Stomach (tissue), 9 donors: Measurements from ENCODE around the gene CBFA2T3. TPM values are rescaled to one million over a fixed set of nuclear protein-coding genes. Genes with fewer than 3 reads are reported as not detected.

Experiments
- DNase-seq, 2 donors: peaks; one replicate each; pipeline versions ENCODE4 v3.0.0 to v3.0.0-alpha.2; 2013 to 2019
- H3K27ac ChIP-seq, 5 donors: fragments of 200-600 bp in 4 of 5; sonication (generic) in 4 of 5; one replicate each; pipeline ENCODE4 v1.5.1; 2013 to 2019; ENCODE audit warnings: mild to moderate bottlenecking in 1 of 5, moderate library complexity in 1 of 5
- H3K27me3 ChIP-seq, 3 donors: fragments of 200-600 bp; sonication (generic); one replicate each; pipeline ENCODE4 v1.5.1; 2017 to 2019; ENCODE audit warnings: mixed run types in 1 of 3
- H3K36me3 ChIP-seq, 4 donors: fragments of 200-600 bp; sonication (generic); 1 replicate in 3 of 4; 2 replicates in 1 of 4; pipeline ENCODE4 v1.5.1; 2016 to 2019
- H3K4me1 ChIP-seq, 4 donors: fragments of 200-600 bp; sonication (generic); one replicate each; pipeline ENCODE4 v1.5.1; 2016 to 2019
- H3K4me3 ChIP-seq, 4 donors: fragments of 200-600 bp; sonication (generic) in 3 of 4; one replicate each; pipeline ENCODE4 v1.5.1; 2016 to 2019; ENCODE audit warnings: mild to moderate bottlenecking in 1 of 4
- H3K9me3 ChIP-seq, 4 donors: fragments of 200-600 bp; sonication (generic); one replicate each; pipeline ENCODE4 v1.5.1; 2016 to 2019
- CTCF ChIP-seq, 7 experiments: fragments of 450-650 bp in 4 of 7; fragments of 200-600 bp in 3 of 7; sonication (generic) in 3 of 7; IDR thresholded peaks; one replicate each; pipeline ENCODE4 v1.5.1; 2016 to 2019; ENCODE audit warnings: antibody characterized with exemption in 7 of 7, control low read depth in 2 of 7, mild to moderate bottlenecking in 1 of 7
- EP300 ChIP-seq: sonication (generic); formaldehyde crosslinking; IDR thresholded peaks from one replicate; pipeline ENCODE4 v1.6.1; 2017; ENCODE audit warnings: antibody characterized with exemption
- POLR2A ChIP-seq, 4 donors: fragments of 450-650 bp; IDR thresholded peaks; one replicate each; pipeline ENCODE4 v1.6.1; 2016; ENCODE audit warnings: antibody characterized with exemption in 4 of 4, control low read depth in 2 of 4, mild to moderate bottlenecking in 1 of 4, moderate library complexity in 1 of 4
- POLR2AphosphoS5 ChIP-seq, 3 donors: sonication (generic); formaldehyde crosslinking; IDR thresholded peaks; one replicate each; pipeline ENCODE4 v1.6.1; 2016; ENCODE audit warnings: antibody characterized with exemption in 3 of 3
- WGBS, 5 donors: extraction: QIAGEN DNeasy Blood & Tissue Kit in 3 of 5; methylation state at CpG; one replicate each; pipeline versions ENCODE4 v1.1.5 to v1.1.7; 2013 to 2018; 5-methylcytosine and 5-hydroxymethylcytosine counted together
- intact Hi-C: fragments of 100-400 bp; cut with DNase I; formaldehyde crosslinking; loops from one replicate; pipeline ENCODE4 v1.15.1; 2023; ENCODE audit warnings: low total_unique reads
- polyA plus RNA-seq, 3 donors: library from polyadenylated mRNA; stranded (reverse); fragments of 200-250 nt; gene quantifications; one replicate each; pipeline ENCODE4 v1.2.3, GENCODE V29; 2013
- total RNA-seq, 5 donors: library from RNA; depleted of rRNA; stranded (reverse); fragments of >200 nt; gene quantifications; one replicate each; pipeline versions ENCODE4 v1.1.0 to v1.2.3, GENCODE V29; 2014 to 2016
- donor health status: healthy with polysubstance abuse.
- donor health status: Bipolar disorder and iron deficiency.
- donor health status: healthy.

Gene CBFA2T3
- total and polyA plus RNA-seq, 8 donors: 0.58 to 57.6 (median 2.5) TPM

DNA sequence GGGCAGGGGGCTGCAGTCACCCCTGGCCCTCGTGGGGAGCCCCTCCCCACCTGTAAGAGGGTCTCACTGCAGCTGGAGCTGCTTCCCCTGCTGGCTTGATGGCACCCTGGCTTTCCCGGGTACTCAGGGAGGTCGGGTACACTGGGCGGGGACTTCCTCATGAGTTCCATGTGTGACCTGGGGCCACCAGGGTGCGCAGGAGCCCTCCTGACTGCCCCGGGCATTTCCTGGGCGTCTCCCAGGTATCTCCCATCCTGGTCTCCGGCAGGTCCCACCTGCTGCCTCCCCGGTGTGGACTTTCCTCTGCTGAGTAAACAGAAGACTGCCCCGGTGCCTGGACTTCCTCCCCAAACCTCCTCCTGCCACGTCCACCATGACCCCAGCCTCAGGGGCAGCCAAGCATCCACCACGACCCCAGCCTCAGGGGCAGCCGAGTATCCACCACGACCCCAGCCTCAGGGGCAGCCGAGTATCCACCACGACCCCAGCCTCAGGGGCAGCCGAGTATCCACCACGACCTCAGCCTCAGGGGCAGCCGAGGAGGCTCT, 40.9 kb downstream of the CBFA2T3 start:
- H3K27ac ChIP-seq: peak overlapping the region; percentile 1 to 78 (median 65)
- peak in 1 of 2 donors; percentile 66 for DNase-seq
- no peaks in the 10 kb centered on the region for H3K9me3 ChIP-seq
- 17 to 42% (median 20%) methylated on average over 6 to 19 of the region's 19 CpGs for WGBS, 5 donors
- H3K4me1 ChIP-seq: peaks cover 16 to 58% (median 47%) of the 10 kb centered on the region in 4 donors
- peak overlapping the region in 3 of 4 donors; percentile 7 to 26 (median 21) for H3K4me3 ChIP-seq
- TF ChIP-seq POLR2A (IDR thresholded peaks at IDR 0.05) (no peak), POLR2AphosphoS5 (IDR thresholded peaks at IDR 0.05) (no peak), EP300 (no peak), CTCF (IDR thresholded peaks at IDR 0.05) (no peak)
- intact Hi-C loops: no loop called here
- H3K27me3 ChIP-seq: peaks cover 0 to 69% (median 23%) of the 10 kb centered on the region in 3 donors
- H3K36me3 ChIP-seq: no peaks in the 10 kb centered on the region

DNA sequence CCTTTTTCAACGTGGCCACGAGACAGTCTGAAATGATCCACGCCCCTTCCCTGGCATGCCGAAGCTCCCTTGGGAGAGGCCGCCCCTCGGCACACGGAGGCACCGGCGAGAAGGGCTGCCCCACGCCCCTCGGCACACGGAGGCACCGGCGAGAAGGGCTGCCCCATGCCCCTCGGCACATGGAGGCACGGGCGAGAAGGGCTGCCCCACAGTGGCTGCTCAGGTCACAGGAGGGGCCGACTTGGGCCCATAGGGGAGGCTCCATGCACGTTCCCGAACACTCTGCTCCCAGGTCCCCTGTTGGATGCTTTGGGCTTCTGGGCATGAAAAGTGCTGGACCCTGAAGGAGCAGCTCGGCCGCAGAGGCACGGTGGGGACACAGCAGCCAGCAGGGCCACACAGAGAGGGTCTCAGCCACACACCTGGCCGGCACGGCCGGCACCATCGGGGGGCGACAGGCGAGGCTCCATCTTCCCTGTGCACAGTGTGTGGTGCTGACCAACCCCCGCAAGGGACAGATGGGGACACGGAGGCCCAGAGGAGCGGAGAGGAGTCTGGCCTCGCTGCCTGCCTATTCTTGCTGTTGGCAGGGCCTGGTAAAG, 42.8 kb downstream of the CBFA2T3 start:
- TF ChIP-seq POLR2A (IDR thresholded peaks at IDR 0.05): no peak
- no peak for TF ChIP-seq POLR2AphosphoS5 (IDR thresholded peaks at IDR 0.05)
- no peak for TF ChIP-seq EP300
- TF ChIP-seq CTCF (IDR thresholded peaks at IDR 0.05): no peak
- H3K27me3 ChIP-seq: peaks cover 0 to 50% (median 8%) of the 10 kb centered on the region in 3 donors
- no peak overlapping the region for H3K27ac ChIP-seq
- intact Hi-C loops: no loop called here
- WGBS, 5 donors: 74 to 83% (median 76%) methylated on average over 22 to 33 of the region's 33 CpGs
- no peak overlapping the region for H3K4me3 ChIP-seq
- no peak for DNase-seq
- no peaks in the 10 kb centered on the region for H3K36me3 ChIP-seq
- peaks cover 6 to 40% (median 29%) of the 10 kb centered on the region in 4 donors for H3K4me1 ChIP-seq
- H3K9me3 ChIP-seq: no peaks in the 10 kb centered on the region

DNA sequence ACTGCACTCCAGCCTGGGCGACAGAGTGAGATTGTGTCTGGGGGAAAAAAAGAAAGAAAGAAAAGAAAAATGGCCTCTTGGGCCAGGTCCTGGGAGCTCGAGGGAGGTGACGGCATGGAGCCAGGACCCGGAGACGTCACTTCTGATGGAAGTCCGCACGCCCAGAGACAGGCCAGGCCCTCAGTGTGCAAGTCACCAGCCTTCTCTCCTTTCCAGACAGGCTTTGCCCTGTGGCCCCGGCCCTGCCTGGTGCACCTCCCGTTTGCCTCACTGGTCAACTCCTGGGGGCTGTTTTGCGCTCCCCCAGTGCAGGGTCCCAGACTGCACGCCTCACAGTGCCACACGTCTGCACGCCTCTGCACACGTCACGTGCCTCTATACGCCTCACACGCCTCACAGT, 44.1 kb downstream of the CBFA2T3 start:
- no peak for DNase-seq
- peaks cover 6 to 33% (median 20%) of the 10 kb centered on the region in 4 donors for H3K4me1 ChIP-seq
- no peaks in the 10 kb centered on the region for H3K36me3 ChIP-seq
- intact Hi-C loops: no loop called here
- 85 to 91% (median 90%) methylated on average over 13 to 17 of the region's 17 CpGs for WGBS, 5 donors
- no peak overlapping the region for H3K27ac ChIP-seq
- H3K4me3 ChIP-seq: no peak overlapping the region
- TF ChIP-seq CTCF (IDR thresholded peaks at IDR 0.05): no peak
- H3K27me3 ChIP-seq: peaks cover 0 to 46% (median 16%) of the 10 kb centered on the region in 3 donors
- no peaks in the 10 kb centered on the region for H3K9me3 ChIP-seq

- peaks cover 2 to 23% (median 13%) of the 10 kb centered on the region in 4 donors for H3K4me1 ChIP-seq
- H3K4me3 ChIP-seq: no peak overlapping the region
- TF ChIP-seq POLR2AphosphoS5 (IDR thresholded peaks at IDR 0.05): no peak
- no peak for DNase-seq
- H3K27me3 ChIP-seq: peaks cover 0 to 46% (median 19%) of the 10 kb centered on the region in 3 donors
- no peaks in the 10 kb centered on the region for H3K9me3 ChIP-seq
- intact Hi-C loops: no loop called here
- no peak overlapping the region for H3K27ac ChIP-seq
- 73 to 87% (median 79%) methylated on average over 15 to 21 of the region's 21 CpGs for WGBS, 5 donors
- H3K36me3 ChIP-seq: no peaks in the 10 kb centered on the region
These were observed 45.1 kb downstream of the CBFA2T3 start for GRCh38 chr16:88931936-88932335.

GRCh38 chr16:88931373-88931900, 45.6 kb downstream of the CBFA2T3 start:
- no peak for DNase-seq
- WGBS, 5 donors: 85 to 91% (median 86%) methylated on average over 17 to 20 of the region's 20 CpGs
- intact Hi-C loops: no loop called here
- Histone ChIP-seq H3K4me1 (peaks cover 0 to 21% (median 12%) of the 10 kb centered on the region in 4 donors), H3K4me3 (no peak overlapping the region), H3K36me3 (no peaks in the 10 kb centered on the region), H3K9me3 (no peaks in the 10 kb centered on the region), H3K27me3 (peaks cover 0 to 46% (median 19%) of the 10 kb centered on the region in 3 donors), H3K27ac (no peak overlapping the region)
- TF ChIP-seq CTCF (IDR thresholded peaks at IDR 0.05): no peak
